DMS79 (cell line): ENCODE results near the gene TMEM214.

Experiments
- DNase-seq: peaks from one replicate; lab custom pipeline; 2025; lab: John Stamatoyannopoulos, UW

TMEM214 gene

DNA sequence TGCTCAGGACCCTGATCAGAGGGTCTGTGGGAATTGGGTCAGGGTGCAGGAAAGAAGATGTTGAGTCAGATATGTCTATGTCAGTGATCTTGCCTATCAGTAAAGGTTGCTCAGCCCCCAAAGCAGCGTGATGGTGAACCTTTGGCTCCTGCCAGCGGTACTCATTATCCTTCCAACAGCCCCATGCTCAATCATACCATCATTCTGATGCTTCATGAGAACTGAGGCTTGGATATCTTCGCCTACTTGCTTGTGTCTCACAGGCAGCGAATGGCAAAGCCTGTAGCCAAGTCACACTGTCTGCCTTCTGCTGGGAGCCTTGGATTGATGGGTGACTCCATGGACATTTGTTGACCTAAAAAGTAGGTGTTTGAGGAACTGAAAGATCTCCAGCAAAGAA is 19.0 kb upstream of the TMEM214 start:
- no peak for DNase-seq

DNA sequence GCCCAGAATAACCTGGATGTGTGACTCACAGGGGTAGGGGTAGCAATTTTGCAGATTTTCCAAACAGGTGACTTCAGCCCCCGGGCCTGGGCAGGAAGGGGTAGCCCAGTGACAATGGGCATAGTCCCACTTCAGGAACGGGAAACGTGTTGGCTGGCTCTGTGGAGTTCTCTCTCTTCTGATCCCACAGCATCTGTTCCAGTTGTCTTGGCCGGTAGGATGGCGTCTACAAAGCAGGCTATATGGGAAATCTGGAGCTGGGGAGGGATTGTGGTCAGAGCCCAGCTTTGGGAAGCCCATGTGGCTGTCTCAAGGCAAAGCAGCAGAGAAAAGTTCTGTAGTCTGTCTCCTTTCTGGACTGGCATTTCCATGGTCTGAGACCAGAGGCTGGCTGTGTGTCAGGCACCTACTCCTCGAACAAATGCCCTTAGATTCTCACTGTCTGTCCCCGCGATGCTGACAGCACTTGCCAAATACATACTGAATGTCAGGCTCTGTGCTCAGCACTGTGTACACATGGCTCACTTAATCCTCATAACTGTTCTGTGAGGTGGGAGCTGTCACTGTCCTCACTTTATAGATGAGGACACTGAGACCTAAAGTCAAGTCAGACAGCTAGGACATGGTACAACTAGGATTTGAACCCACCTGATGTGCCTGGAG is 17.9 kb upstream of the TMEM214 start:
- DNase-seq: no peak

DNA sequence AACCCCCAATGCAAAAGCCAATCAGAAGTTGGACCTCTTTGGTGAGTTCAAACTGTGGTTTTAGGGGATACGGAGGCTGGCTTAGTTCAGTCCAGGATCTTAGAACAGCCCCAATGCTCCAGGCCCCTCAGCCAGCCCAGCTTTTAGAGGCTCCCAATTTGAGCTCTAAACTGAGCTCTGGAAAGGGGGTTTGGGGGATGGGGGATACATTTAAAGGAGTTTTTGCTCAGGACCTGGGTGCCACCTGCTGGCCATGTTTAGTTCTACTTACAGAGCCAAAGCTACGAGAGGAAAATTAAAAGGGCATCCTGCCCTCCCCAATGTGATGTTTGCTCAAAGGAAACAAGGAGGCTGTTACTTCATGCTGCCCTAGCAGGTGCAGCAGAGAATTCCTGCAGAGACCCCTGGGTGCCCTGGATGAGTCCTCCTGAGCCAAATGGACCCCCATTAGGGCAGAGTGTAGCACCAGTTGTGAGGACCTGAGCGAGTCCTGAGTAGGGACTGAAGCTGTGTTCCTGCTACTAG is 15.9 kb upstream of the TMEM214 start:
- peak; percentile 29 for DNase-seq

DNA sequence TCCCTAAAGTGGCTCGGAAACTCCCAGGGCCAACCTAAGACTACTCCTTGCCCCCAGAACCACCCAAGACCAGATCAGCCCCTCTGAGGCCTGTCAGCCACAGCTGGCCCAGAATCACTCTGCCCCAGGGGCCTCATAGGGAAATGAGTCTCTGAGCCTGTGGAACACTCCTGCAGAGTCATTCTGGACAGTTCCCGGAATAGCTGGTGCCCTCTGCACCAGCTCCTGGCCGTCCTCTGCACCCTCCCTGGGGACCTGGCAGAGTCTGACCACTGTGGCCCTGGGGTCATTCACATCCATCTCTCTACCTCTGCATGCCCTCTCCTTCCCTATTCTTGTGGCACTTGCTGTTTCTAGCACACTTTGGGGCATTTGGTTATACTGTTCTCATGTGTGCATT is 14.6 kb upstream of the TMEM214 start:
- no peak for DNase-seq

DNA sequence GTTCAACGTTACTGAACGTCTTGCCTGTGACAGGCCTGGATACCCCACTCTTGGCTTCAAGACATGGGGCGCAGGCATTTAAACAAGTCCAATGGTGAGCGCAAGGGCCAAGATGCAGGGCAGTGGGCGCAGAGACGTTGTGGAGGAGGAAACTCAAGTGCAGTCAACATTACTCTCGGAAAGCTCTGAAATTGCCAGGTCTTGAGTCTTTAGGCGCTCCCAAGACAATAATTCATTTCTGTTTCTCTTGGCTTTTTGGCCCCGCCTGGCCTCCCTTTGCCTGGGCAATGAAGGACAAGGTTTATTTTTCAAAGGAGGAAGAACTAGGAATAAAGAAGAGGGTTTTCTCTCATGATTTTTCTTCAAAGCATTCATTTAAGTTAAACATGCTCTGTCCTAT is 13.3 kb upstream of the TMEM214 start:
- DNase-seq: no peak

DNA sequence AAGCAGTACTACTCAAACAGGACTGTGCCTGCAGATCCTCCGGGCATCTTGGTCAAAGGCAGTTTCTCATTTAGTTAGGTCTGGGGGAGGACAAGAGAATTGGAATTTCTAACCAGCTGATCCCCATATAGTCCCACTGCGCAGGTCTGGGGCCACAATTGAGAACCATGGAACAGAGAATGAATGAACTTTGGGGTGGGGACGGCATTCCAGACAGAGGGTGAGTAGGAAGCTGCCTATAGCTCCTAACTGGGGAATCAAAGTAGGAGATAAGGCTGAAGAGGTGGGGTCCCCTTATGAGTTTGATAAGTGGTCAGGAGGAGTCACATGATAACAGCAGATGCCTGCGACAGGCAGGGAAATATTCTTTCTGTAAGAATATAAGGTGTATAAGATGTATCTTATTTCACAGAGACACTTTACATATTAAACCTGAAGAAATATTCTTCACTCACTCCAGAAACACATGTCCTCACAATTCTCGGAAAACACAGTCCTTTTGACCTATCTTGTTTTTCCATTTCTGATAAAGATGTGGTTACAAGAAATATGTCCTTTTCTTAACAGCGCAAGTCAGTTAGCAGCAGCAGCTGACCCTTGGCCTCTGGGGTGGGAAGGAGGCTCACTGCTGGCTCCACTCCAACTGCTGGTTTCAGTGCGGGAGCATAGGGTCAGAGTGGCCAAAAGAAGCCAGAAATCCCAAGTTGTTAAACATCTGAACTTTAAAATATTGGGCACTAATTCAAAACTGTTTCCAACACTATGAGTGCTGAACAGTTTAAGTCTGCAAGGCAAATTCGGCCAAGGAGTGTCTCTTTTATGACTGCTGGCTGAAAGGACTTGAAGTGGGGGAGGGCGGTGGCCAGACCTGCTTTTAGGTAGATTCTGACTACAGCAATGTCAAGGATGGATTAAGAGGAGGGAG is 12.6 kb upstream of the TMEM214 start:
- DNase-seq: no peak

DNA sequence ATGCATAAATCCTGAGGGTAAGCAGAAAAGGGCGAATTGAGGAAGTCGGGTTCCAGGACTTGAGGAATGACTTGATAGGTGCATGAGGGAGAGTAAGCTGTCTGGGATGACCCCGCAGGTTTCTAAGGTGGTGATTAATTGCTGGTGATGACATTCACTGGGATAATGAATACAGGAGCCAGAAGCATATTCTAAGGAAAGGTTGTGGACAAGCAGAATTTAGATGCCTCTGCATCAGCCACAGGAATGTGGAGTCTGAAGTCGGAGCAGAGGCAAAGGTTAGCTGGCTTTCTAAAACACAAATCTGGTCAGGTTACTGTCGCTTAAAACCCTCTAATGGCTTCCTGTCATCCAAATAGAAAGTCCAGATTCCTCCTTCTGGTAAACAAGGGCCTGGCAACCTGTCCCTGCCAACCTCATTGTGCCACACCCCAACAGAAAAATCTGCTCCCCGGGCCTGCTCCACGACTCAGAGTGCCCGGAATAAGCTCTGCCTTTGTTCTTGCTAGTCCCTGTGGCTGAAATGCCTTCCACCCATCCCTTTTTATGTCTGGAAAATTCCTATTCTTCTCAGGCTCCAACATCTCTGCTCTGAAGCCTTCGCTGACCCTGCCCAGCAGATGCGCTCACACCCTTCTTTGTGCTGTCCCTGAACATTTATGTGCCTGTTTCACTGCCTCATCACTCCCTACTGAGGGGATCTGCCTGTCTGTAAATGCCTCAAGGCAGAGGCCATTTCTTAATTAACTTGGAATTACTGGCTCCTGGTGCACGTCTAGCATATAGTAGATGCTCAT is 11.3 kb upstream of the TMEM214 start:
- DNase-seq: no peak

DNA sequence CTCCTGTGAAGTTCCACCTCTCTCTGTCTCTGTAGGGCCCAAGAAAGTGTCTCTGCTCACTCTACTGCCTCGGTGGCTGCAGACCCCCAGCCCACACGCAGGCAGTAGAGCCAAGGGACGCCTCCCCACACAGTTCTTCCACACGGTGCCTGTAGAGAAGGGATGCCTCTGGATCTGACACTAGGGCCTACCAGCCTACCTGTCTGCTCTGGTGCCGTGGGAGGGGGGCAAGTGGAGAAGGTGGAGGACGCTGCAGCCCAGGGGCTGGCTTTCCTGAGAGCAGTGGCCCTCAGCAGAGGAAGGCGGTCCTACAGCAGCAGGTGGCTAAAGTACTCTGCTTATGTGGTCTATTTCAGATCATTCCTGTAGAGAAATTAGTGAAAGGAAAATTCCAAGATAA is 9.0 kb upstream of the TMEM214 start:
- DNase-seq: no peak

DNA sequence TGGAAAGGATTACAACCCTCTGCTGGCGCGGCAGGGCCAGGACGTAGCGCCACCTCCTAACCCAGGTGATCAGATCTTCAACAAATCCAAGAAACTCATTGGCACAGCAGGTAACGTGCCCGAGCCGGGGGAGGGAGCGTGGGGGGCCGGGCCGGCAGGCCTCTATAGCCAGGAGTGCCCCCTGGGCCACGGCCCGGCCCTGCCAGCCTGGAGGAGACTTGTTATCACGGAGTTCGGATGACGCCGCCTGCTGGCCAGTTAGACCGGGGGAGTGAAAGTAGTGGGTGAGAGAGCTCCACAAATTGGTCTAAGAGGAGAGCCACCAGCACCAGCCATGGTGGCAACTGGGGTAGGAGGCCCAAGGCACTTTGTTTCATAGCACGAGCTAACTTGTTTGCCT is 8.6 kb upstream of the TMEM214 start:
- DNase-seq: no peak

DNA sequence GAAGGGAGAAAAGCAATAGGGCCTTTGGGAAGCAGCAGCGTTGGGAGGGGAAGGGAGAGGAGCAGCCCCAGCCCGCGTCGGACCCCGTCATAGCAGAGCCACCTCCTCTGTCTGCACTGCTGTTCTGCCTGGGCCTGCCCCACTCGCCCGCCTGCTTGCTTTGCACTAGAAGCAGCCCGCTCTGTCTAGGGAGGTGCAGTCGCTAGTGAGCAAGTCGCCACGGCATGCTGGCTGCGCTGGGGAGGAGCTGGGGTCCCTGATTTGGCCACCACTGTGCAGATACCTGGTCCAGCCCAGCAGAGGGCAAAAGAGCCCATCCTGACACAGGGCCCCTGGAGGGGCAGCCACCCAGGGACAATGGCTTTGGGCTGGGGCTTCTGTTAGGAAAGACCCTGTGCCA is 8.0 kb upstream of the TMEM214 start:
- DNase-seq: no peak

DNA sequence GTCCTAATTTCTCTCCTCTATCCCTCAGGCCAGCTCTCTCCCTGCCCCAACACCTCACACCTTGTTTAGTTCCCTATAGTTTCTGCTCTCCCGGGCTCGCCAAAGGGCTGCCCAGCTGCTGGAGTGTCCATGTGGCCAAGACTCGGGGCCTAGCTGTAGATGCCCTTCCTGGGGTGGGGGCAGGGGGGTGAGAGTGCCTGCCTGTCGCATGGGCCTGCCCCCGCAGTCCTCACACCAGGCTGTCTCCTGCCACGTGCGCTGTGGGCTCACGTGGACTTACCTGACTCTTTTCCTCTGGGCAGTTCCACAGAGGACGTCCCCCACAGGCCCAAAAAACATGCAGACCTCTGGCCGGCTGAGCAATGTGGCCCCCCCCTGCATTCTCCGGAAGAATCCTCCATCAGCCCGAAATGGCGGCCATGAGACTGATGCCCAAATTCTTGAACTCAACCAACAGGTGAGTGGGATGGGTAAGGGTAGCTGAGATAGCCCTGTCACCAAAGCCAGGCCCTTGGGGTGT is 7.4 kb upstream of the TMEM214 start:
- DNase-seq: no peak

DNA sequence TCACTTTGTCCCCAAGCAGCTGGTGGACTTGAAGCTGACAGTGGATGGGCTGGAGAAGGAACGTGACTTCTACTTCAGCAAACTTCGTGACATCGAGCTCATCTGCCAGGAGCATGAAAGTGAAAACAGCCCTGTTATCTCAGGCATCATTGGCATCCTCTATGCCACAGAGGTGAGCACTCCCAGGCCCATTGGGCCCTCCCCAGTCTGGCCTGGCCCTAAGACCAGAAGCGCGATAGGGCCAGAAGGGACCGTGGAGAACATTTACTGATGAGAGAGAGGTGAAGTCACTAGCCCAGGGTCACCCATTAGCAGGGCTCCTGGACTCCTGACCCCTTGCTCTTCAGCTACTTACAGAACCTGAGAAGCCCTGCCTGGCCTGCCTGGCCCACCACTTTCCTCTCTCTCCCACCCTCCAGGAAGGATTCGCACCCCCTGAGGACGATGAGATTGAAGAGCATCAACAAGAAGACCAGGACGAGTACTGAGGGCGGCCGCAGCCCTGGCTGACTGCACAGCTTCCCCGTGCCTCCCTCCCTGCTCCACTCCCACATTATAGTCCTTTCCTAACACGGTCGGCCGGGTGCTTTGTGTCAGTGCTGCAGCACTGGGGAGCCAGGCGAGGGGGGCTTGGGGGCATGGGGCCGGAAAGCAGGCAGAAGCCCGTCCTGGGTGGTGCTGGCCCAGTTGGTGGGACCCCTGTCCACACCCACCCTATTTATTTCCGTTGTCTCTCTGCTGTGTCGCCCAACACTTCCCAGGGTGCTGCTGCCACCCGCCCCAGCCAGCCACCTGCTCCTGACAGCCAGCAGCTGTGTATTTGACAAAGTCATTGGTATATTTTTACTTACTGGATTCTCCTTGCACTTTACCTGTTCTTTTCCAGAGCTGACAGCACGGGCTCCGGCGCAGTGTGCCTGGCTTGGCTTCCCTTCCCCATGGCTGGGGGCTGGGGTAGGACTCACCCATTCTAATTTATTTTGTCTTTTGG is 6.6 kb upstream of the TMEM214 start:
- no peak for DNase-seq

DNA sequence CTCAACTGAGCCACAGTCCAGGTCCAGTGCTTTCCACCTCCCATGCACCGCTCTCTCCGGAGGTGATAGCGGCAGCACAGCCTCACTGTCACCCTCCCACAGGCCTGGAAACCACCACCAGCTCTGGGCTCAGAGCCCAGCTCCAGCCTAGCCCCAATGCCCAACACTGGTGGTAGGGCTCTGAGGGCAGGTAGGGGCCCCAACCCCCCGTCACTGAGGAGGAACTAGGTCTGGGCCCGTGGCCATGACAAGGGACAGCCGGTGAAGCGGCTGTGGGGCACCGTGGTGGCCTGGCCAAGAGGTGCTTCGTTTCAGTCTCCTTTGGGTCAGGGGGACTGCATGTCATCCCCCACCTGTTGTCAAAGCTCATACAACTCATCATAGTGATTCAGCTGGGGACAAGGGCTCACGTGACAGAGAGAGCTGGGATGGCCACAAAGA is 5.5 kb upstream of the TMEM214 start:
- no peak for DNase-seq

DNA sequence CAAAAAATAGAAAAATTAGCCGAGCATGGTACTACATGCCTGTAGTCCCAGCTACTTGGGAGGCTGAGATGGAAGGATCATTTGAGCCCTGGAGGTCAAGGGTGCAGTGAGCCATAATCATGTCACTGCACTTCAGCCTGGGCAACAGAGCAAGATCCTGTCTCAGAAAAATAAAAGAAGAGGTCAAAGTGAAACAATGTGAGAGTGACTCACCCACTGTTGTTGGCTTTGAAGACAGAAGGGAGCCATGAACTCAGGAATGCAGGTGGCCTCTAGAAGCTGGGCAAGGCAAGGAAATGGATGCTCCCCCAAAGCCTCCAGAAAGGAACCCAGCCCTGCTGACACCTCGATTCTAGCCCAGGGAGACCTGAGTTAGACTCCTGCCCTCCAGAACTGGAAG is 3.7 kb upstream of the TMEM214 start:
- no peak for DNase-seq

DNA sequence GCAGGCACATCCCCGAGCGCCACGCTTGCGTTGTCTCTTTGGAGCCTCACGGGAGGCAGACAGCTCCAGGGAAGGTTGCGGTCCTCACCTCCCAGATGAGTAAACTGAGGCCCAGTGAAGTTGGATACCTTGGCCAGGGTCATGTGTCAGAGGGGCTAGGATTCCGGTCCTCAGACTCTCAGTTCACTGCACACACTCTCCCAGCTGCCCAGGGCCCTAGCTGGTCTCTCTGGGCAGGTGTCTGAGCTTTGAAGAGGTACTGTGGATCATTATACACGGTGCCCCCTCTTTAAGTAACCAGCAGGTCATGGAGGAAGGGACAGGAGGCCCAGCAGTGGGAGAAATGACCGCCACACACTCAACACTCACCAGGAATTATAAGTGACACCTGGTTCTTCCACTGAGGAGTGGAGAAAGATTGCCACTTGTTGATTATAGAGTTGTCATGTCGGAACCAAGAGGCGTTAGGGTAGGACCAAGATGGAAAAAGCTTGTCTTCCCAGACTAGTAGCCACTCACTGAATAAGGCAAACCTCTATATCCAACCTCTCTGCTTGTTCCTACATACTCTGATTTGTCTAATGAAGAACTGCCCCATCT is 588 bp downstream of the TMEM214 start:
- DNase-seq: no peak

DNA sequence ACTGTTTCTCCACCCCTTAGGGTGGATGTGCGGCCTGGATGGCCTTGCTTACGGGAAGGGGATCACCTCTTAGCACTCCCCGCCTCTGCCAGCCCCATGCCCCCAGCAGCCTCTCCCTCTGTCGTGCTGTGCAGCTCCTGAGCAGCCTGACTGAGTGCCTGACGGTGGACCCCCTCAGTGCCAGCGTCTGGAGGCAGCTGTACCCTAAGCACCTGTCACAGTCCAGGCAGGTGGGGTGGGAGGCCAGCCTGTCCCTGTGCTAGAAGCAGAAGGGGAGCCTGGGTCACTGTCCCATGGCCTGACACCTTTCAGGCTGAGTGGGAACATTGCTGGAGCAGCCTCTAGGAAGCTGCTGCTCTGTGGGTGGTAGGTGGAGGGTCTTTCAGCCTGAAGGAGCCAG is 5.2 kb downstream of the TMEM214 start:
- DNase-seq: no peak

DNA sequence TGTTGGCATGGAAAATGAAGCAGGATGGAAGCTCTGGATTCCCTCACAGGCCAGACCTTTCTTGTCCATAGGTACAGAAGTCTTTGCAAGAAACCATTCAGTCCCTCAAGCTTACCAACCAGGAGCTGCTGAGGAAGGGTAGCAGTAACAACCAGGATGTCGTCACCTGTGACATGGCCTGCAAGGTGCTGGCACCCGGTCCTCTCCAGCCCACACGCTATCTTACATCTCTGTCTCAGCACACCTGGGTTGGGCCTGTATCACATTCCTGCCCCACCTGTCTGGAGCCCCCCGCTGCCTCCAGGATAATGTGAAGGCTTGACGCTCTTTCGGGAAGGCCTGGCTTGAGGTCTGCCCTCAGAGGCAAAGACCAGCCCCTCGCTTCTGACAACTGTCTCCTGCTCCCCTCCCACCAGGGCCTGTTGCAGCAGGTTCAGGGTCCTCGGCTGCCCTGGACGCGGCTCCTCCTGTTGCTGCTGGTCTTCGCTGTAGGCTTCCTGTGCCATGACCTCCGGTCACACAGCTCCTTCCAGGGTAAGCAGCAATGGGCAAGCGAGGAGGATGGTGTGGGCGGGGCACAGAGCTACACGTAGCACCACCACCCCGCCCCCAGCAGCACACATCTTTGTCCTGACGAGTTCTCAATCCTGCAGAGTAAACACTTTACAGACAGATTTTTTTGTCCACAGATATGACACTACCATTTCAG is 6.0 kb downstream of the TMEM214 start:
- DNase-seq: no peak

DNA sequence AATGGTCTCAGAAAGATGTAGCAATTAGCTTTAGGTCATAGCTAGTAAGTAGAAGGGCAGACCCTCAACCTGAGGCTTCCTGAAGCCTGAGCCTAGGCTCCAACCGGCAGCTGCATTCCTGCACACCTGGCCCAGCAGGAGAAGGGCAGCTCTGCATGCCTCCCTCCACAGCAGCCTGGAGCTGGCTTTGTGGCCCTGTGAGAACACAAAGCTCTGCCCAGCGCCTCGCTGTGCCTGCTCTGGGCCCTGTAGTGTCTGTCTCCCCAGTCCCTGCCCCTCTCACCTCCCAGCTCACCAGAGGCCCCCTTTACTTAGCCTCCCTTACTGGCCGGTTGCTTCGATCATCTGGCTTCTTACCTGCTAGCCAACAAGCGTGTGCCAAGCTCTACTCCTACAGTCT is 6.7 kb downstream of the TMEM214 start:
- DNase-seq: no peak

DNA sequence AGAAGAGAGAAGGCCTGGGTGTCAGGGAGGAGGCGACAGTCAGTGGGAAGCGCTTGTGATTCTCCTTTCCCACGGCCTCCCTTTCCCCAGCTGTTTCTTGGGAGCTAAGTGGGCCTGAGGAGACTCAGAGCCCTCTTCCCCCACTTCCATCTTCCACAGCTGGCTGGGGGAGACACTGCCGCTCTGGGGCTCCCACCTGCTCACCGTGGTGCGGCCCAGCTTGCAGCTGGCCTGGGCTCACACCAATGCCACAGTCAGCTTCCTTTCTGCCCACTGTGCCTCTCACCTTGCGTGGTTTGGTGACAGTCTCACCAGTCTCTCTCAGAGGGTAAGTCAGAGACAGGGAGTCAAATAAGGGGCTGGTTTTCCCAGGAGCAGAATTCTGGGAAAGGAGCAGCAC is 7.1 kb downstream of the TMEM214 start:
- no peak for DNase-seq

DNA sequence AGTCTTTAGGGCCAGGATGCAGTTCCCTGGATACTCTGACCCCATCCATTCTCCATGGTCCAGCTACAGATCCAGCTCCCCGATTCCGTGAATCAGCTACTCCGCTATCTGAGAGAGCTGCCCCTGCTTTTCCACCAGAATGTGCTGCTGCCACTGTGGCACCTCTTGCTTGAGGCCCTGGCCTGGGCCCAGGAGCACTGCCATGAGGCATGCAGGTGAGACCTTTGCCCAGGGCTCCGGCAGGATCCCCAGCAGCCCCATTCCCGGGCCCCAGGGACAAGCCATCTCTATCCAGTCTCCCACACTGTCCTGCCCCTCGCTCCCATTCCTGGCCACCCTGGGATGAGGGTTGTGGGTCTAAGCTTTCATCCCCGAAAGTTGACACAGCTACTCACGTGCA is 7.5 kb downstream of the TMEM214 start:
- no peak for DNase-seq
